Gastrocnemius medialis (tissue), 4 donors: ENCODE measurements around the gene HIVEP2.

Experiments
- POLR2A ChIP-seq, 2 donors: fragments of 450-650 bp; IDR thresholded peaks; one replicate each; pipeline ENCODE4 v1.6.1; 2017; ENCODE audit warnings: antibody characterized with exemption in 2 of 2, mild to moderate bottlenecking in 2 of 2, moderate library complexity in 2 of 2
- TF ChIP-seq, protein P1 (sequence below), 5 experiments: fragments of 450-650 bp in 3 of 5; fragments of 200-600 bp in 2 of 5; sonication (generic) in 2 of 5; IDR thresholded peaks in 4 of 5; conservative IDR thresholded peaks in 1 of 5; 1 replicate in 4 of 5; 2 replicates in 1 of 5; pipeline ENCODE4 v1.5.1; 2016 to 2019; ENCODE audit warnings: antibody characterized with exemption in 5 of 5, mild to moderate bottlenecking in 3 of 5, moderate library complexity in 3 of 5

DNA sequence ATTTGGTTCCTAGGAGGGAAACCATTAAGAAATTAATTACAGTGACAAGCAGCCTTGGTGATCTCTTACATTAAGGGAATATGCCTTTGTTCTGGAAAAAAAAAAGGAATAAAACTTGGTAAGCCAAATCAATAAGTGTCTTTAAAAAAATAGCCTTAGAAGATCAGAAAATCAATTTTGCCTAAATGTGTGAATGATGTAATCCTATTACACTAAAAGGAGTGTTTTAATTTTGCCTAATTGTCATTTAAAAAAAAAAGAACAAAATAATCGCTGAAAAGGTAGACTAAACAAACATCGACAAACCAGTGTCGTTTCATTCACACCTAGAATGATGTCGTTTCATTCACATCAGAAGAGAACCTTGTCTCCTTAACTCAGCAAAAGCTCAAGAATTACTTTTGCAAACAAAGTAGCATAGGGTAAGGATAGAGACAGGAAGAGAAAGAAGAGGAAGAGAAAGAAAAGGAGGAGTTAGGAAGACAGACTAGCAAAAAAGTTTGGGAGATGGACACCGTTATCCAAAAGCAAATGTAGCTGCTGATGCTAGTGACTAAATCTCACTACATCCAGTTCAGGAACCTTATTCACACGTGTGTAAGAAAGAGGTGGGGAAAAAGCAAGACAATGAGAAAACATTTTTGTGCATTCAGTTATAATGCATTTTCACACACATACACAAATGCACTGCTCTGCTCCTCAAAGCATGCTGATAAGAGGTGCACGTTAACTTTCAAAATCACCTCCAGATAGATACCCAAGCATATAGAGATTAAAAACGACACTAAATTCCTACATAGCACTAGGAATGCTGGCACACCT is 60.6 kb downstream of the HIVEP2 start:
- TF ChIP-seq, protein P1, sequence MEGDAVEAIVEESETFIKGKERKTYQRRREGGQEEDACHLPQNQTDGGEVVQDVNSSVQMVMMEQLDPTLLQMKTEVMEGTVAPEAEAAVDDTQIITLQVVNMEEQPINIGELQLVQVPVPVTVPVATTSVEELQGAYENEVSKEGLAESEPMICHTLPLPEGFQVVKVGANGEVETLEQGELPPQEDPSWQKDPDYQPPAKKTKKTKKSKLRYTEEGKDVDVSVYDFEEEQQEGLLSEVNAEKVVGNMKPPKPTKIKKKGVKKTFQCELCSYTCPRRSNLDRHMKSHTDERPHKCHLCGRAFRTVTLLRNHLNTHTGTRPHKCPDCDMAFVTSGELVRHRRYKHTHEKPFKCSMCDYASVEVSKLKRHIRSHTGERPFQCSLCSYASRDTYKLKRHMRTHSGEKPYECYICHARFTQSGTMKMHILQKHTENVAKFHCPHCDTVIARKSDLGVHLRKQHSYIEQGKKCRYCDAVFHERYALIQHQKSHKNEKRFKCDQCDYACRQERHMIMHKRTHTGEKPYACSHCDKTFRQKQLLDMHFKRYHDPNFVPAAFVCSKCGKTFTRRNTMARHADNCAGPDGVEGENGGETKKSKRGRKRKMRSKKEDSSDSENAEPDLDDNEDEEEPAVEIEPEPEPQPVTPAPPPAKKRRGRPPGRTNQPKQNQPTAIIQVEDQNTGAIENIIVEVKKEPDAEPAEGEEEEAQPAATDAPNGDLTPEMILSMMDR (IDR thresholded peaks at IDR 0.05 in 4 of 5, conservative IDR thresholded peaks at IDR 0.05 in 1 of 5) = no peak
- no peak for TF ChIP-seq POLR2A (IDR thresholded peaks at IDR 0.05)
